Stimulated activated CD8-positive, alpha-beta memory T cell treated with anti-CD3 and anti-CD28 coated beads, Interleukin-12 subunit alpha, Interleukin-12 subunit beta, amount 100 ng/mL, for 1 hour (primary cell): ENCODE results near the gene GPR157.
"Not testable (repeated sequence)": the region's sequence is repeated elsewhere in the genome, so short reads cannot be mapped to it uniquely, and the experiment has no call there.

Experiments
- DNase-seq: peaks from one replicate; pipeline ENCODE4 v3.0.0-alpha.2; 2020; ENCODE audit warnings: low read depth

GPR157 gene, protein sequence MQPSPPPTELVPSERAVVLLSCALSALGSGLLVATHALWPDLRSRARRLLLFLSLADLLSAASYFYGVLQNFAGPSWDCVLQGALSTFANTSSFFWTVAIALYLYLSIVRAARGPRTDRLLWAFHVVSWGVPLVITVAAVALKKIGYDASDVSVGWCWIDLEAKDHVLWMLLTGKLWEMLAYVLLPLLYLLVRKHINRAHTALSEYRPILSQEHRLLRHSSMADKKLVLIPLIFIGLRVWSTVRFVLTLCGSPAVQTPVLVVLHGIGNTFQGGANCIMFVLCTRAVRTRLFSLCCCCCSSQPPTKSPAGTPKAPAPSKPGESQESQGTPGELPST

DNA sequence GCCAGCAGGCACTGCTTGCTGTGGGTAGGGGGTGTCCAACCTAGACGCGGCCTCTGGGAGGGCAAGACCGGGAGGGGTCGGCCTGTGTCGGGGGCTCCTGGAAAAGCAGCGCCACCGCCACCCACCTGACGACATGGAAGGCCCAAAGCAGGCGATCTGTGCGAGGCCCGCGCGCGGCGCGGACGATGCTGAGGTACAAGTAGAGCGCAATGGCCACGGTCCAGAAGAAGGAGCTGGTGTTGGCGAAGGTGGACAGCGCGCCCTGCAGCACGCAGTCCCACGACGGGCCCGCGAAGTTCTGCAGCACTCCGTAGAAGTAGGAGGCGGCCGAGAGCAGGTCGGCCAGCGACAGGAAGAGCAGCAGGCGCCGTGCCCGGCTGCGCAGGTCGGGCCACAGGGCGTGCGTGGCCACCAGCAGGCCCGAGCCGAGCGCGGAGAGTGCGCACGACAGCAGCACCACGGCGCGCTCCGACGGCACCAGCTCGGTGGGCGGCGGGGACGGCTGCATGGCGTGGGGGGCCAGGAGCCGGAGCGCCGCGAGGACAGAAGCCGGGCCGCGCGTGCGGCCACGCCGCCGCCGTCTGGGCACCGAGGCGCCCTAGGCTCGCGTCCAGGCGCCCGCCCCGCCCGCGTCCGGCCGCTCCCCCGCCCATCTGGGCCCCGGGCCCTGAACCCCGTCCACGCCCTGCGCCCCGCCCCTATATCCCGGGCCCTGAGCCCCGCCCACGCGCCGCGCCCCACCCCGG, at the start of gene GPR157:
Gene GPR157, minus strand, starts transcription at position 583 of the 746 bp plus-strand sequence. Its CDS starts 75 bp downstream, at position 508.
- DNase-seq: peak; percentile 73

GRCh38 chr1:9174762-9175161, 45.9 kb upstream of the GPR157 start:
- DNase-seq: no peak

- no peak for DNase-seq
These were observed 45.3 kb upstream of the GPR157 start for GRCh38 chr1:9174243-9174642.

- DNase-seq: no peak
These were observed 40.8 kb upstream of the GPR157 start for GRCh38 chr1:9169601-9170137.

DNA sequence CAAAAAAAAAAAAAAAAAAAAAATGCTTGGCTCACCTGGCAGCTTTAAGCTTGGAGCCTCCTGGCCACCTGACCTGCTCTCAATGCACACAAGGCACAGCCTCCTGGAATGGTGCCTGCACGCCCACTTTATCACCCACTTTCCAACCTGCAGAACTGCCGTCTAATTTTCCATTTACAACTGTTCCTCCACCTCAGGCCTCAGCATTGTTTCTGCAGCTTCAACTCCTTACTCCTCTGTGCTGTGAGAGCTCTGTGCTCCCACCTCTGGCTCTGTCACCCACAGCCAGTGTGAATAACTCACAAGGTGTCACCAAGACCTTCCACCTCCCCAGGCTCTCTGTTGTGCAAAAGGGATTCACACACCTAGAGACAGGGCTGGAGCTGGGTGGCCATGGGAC, 38.7 kb upstream of the GPR157 start:
- no peak for DNase-seq

DNA sequence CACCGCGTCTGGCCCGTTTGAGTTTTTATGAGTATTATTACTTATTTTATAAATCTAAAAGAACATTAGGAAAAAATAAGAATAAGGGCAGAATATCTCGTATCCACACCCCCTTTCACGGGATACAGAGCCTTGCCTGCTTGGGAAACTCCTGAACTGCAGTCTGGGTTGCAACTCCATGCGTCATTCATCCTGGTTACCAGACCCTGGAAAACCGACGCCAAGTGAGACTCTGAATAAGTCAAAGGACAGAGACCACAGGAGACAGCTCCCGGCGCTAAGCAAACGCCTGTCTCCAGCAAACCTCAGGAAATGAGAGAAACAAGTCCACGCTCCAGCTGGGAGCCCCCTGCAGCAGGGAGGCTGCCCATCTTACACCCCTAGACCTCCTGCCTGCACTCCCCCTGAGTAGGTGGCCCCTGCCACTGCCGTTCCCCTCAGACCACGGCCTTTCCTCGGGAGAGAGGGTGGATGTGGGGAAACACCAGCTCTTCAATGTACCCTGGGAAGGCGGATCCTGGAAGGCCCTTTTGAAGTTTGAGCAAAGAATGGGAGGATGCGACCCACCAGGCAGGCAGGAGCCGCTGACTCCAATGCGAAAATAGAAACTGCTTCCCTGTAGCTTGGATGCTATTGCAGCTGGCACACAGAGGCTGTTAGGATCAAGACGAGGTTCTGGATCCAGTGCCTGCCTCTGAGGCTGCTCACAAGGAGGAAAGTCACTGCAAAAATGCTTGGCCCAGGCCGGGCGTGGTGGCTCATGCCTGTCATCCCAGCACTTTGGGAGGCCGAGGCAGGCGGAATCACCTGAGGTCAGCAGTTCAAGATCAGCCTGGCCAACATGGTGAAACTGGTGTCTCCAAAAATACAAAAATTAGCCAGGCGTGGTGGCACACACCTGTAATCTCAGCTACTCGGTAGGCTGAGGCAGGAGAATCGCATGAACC, 37.7 kb upstream of the GPR157 start:
- DNase-seq: no peak

DNA sequence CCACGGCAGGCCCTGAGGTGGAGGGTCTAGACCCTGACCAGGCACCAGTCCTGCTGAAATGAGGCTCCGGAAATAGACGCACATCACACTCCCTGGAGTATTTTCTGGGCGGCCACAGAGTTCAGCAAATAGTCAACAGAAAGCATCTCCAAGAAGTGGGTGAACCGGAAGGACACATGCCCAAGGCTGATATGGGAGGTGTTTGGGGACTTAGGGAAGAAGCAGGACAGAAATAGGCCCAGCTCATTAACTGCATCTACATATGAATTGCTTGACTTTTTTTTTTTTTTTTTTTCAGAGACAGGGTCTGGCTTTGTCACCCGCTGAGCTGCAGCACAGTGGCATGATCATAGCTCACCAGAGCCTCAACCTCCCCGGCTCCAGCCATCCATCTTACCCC, 36.5 kb upstream of the GPR157 start:
- no peak for DNase-seq

- DNase-seq: no peak
These were observed 36.0 kb upstream of the GPR157 start for GRCh38 chr1:9164919-9165318.

GRCh38 chr1:9164532-9164900, 35.6 kb upstream of the GPR157 start:
- no peak for DNase-seq

- DNase-seq: no peak
These were observed 33.1 kb upstream of the GPR157 start for GRCh38 chr1:9161963-9162362.

GRCh38 chr1:9161342-9161741, 32.4 kb upstream of the GPR157 start:
- DNase-seq: no peak

DNA sequence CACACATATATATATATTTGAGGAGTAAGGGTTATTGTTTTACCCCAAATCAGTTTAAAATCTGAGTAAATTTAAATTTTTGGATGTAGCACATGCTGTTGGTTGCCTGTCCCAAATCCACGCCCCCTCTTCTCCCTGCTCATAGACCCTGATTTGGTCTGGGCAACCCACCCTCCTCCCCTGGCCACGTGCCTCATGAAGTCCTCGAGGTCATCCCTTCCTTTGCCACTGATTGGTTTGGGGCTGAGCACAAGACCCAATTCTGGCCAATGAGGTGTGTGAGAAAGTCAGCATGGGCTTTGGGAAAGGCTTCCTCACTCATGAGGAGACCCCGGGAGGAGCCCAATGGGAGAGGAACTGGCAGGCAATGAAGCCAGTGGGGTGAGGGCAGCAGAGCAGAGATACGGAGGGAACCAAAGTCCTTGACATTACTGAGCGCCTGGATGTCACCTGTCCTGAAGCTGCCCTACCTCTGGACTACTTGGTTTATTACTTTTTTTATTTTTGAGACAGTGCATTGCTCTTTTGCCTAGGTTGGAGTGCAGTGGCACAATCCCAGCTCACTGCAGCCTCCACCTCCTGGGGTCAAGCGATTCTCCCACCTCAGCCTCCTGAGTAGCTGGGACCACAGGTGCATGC, 31.3 kb upstream of the GPR157 start:
- DNase-seq: no peak

- DNase-seq: no peak
These were observed 27.0 kb upstream of the GPR157 start for GRCh38 chr1:9155879-9156278.

DNA sequence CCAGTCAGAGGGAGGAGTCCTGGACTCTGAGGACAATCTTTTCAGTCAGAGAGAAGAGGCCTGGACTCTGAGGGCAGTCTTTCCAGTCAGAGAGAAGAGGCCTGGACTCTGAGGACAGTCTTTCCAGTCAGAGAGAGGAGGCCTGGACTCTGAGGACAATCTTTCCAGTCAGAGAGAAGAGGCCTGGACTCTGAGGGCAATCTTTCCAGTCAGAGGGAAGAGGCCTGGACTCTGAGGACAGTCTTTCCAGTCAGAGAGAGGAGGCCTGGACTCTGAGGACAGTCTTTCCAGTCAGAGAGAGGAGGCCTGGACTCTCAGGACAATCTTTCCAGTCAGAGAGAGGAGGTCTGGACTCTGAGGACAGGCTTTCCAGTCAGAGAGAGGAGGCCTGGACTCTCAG, 26.5 kb upstream of the GPR157 start:
- not testable (repeated sequence) for DNase-seq

GRCh38 chr1:9153152-9153551, 24.2 kb upstream of the GPR157 start:
- no peak for DNase-seq

DNA sequence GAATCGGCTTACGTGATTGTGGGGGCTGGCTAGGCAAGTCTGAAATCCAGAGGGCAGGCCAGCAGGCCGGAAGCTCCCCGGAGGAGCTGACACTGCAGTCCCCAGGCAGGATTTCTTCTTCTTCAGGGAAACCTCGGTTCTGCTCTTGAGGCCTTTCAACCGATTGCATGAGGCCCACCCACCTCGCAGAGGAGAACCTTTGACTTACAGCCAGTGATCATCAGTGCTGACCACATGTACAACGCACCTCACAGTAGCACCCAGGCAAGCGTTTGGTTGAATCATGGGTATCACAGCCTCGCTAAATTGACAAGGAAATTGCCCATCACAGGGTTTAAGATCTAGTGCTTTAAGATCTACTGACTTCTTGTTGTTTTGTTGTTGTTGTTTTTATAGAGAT, 23.6 kb upstream of the GPR157 start:
- DNase-seq: no peak

DNA sequence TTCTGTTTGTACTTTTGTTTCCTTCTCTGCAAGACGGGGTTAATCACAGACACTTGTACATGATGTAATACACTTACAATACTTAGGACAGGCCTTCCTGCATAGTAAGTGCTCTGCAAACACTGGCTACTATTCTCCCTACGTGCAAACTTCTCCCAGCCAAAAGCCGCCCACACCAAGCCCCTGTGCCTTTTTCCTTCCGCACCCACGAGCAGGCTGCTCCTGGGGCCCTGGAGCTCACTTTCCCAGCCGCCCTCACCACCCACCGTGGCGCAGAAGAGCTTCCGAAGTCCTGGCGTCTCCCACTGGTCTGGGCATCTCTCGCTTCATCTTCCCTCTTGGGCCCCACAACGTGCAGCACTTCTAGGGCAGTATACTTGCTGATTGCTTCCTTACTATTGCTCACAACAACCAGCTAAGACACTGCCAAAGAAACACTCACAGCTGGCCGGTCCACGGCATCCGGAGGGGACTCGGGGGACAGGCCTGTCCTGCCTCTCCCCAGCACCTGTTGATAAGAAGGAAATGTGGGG, 22.5 kb upstream of the GPR157 start:
- DNase-seq: no peak

DNA sequence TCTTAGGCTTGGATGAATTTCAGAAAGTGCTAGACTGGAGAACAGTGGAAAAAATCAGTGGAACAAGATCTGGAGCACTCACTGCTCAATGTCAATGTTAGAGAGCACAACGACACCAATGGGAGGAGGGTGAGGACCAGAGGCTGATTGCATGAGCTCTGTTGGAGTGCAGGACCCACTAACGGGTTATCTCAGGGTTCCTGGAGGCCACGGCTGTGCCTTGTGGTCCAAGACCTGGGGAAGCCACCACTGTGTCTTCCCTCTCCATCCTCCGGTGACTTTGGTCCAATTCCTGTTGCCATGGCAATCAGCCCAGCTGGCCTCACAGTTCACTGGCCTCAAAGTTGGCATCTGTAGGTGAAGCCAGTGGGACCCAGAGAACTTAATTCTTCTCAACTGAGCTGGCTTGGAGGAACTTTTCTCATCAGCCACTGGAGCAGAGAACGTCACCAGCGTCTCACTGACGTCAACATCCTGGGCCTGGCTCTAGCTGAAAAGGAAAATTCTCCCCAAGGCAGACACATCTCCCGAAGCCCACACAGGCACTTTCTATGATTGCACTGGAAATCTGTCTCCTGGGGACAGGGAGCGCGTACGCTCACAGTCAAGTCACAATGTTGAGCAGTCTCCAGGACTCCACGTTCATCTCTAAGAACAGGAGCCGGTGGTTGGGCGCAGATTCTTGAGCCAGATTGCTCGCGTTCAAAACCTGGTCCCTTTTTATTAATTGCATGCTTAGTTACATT, 21.9 kb upstream of the GPR157 start:
- no peak for DNase-seq

- no peak for DNase-seq
These were observed 21.1 kb upstream of the GPR157 start for GRCh38 chr1:9149837-9150581.

- no peak for DNase-seq
These were observed 20.2 kb upstream of the GPR157 start for GRCh38 chr1:9149151-9149550.
